ENCODE measurements around the gene ASB15. TPM values are rescaled to one million over a fixed set of nuclear protein-coding genes. Genes with fewer than 3 reads are reported as not detected.

Gene ASB15
- polyA plus RNA-seq, 3 donors: not detected

GRCh38 chr7:123552641-123553040 is 49.0 kb upstream of the ASB15 start:
- Histone ChIP-seq H3K4me1 (ENCODE audit: control insufficient read depth in 1 of 2, insufficient read depth in 2 of 2, low read length in 2 of 2) (peaks cover 12 to 15% of the 10 kb centered on the region in 2 donors), H3K9me3 (replicated peaks in 1 of 2; ENCODE audit: control insufficient read depth in 1 of 2, insufficient read depth in 1 of 2, low read length in 2 of 2) (no peaks in the 10 kb centered on the region), H3K36me3 (replicated peaks in 1 of 2; ENCODE audit: control insufficient read depth in 1 of 2, insufficient read depth in 2 of 2, low read length in 2 of 2) (peaks cover 28 to 53% of the 10 kb centered on the region in 2 donors), H3K27ac (ENCODE audit: low read depth in 1 of 2, low read length in 2 of 2) (no peak overlapping the region), H3K79me2 (ENCODE audit: insufficient read depth, low read length) (peaks cover 32% of the 10 kb centered on the region), H3K27me3 (ENCODE audit: control insufficient read depth in 2 of 2, insufficient read depth in 2 of 2, low read length in 2 of 2) (no peaks in the 10 kb centered on the region), H2AFZ (ENCODE audit: insufficient read depth, low read depth, low read length, poor library complexity, severe bottlenecking) (no peak overlapping the region), H3K4me2 (replicated peaks; ENCODE audit: extremely low read depth, low read length, poor library complexity, severe bottlenecking) (no peak overlapping the region), H3K9ac (ENCODE audit: insufficient read depth, low read length, poor library complexity, severe bottlenecking) (no peak overlapping the region), H3K4me3 (replicated peaks in 1 of 3; ENCODE audit: low read depth in 2 of 3, low read length in 3 of 3) (no peak overlapping the region), H4K20me1 (ENCODE audit: insufficient read depth, low read length) (peaks cover 10% of the 10 kb centered on the region)
- Mint-ChIP-seq H3K36me3 (peaks cover 31 to 49% of the 10 kb centered on the region in 2 donors), H3K27me3 (ENCODE audit: low read depth in 3 of 3) (no peaks in the 10 kb centered on the region), H3K4me1 (peaks cover 7% of the 10 kb centered on the region), H3K9me3 (peaks cover 0 to 3% (median 0%) of the 10 kb centered on the region in 7 donors), H3K4me3 (no peak overlapping the region), H3K27ac (no peak overlapping the region)
- TF ChIP-seq, protein P1, sequence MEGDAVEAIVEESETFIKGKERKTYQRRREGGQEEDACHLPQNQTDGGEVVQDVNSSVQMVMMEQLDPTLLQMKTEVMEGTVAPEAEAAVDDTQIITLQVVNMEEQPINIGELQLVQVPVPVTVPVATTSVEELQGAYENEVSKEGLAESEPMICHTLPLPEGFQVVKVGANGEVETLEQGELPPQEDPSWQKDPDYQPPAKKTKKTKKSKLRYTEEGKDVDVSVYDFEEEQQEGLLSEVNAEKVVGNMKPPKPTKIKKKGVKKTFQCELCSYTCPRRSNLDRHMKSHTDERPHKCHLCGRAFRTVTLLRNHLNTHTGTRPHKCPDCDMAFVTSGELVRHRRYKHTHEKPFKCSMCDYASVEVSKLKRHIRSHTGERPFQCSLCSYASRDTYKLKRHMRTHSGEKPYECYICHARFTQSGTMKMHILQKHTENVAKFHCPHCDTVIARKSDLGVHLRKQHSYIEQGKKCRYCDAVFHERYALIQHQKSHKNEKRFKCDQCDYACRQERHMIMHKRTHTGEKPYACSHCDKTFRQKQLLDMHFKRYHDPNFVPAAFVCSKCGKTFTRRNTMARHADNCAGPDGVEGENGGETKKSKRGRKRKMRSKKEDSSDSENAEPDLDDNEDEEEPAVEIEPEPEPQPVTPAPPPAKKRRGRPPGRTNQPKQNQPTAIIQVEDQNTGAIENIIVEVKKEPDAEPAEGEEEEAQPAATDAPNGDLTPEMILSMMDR (IDR thresholded peaks at IDR 0.05): no peak
- 100% methylated on average over 2 of the region's 2 CpGs for WGBS (ENCODE audit: insufficient coverage)
- intact Hi-C loops (cut with micrococcal nuclease): loop anchor here in 1 of 2 donors (10.0 kb wide), 2 partner anchors 192 to 1382 kb away; partner anchors contain the start of gene WASL
- DNase-seq: no peak

- no peak overlapping the region for H2AFZ ChIP-seq (ENCODE audit: insufficient read depth, low read depth, low read length, poor library complexity, severe bottlenecking)
- intact Hi-C loops (cut with micrococcal nuclease): loop anchor here in 1 of 2 donors (10.0 kb wide), 2 partner anchors 192 to 1382 kb away; partner anchors contain the start of gene WASL
Measured at GRCh38 chr7:123553159-123553558, 48.5 kb upstream of the ASB15 start.

More at GRCh38 chr7:123553159-123553558, 48.5 kb upstream of the ASB15 start:
- peaks cover 32% of the 10 kb centered on the region for H3K79me2 ChIP-seq (ENCODE audit: insufficient read depth, low read length)
- no peak overlapping the region for H3K27ac ChIP-seq (ENCODE audit: low read depth in 1 of 2, low read length in 2 of 2)
- DNase-seq: no peak
- no peak overlapping the region for H3K9ac ChIP-seq (ENCODE audit: insufficient read depth, low read length, poor library complexity, severe bottlenecking)
- Mint-ChIP-seq H3K4me3 (no peak overlapping the region), H3K36me3 (peaks cover 30 to 46% of the 10 kb centered on the region in 2 donors), H3K9me3 (peaks cover 0 to 3% (median 0%) of the 10 kb centered on the region in 7 donors), H3K27ac (no peak overlapping the region), H3K4me1 (peaks cover 8% of the 10 kb centered on the region), H3K27me3 (ENCODE audit: low read depth in 3 of 3) (no peaks in the 10 kb centered on the region)
- peaks cover 23 to 48% of the 10 kb centered on the region in 2 donors for H3K36me3 ChIP-seq (replicated peaks in 1 of 2; ENCODE audit: control insufficient read depth in 1 of 2, insufficient read depth in 2 of 2, low read length in 2 of 2)
- no peak overlapping the region for H3K4me3 ChIP-seq (replicated peaks in 1 of 3; ENCODE audit: low read depth in 2 of 3, low read length in 3 of 3)
- TF ChIP-seq, protein P1 (IDR thresholded peaks at IDR 0.05): no peak
- H3K4me1 ChIP-seq (ENCODE audit: control insufficient read depth in 1 of 2, insufficient read depth in 2 of 2, low read length in 2 of 2): peaks cover 13 to 17% of the 10 kb centered on the region in 2 donors
- H3K4me2 ChIP-seq (replicated peaks; ENCODE audit: extremely low read depth, low read length, poor library complexity, severe bottlenecking): no peak overlapping the region
- H3K27me3 ChIP-seq (ENCODE audit: control insufficient read depth in 2 of 2, insufficient read depth in 2 of 2, low read length in 2 of 2): no peaks in the 10 kb centered on the region
- peaks cover 10% of the 10 kb centered on the region for H4K20me1 ChIP-seq (ENCODE audit: insufficient read depth, low read length)
- WGBS (ENCODE audit: insufficient coverage): no CpG with 5 or more reads among the region's 3 CpGs
- no peaks in the 10 kb centered on the region for H3K9me3 ChIP-seq (replicated peaks in 1 of 2; ENCODE audit: control insufficient read depth in 1 of 2, insufficient read depth in 1 of 2, low read length in 2 of 2)

All from CD14-positive monocyte (primary cell).